Lower lobe of right lung (tissue), 2 donors: Measurements from ENCODE around the gene NFILZ. TPM values are rescaled to one million over a fixed set of nuclear protein-coding genes. Genes with fewer than 3 reads are reported as not detected.
"Not testable (repeated sequence)": the region's sequence is repeated elsewhere in the genome, so short reads cannot be mapped to it uniquely, and the experiment has no call there.

ENCODE experiments used
- ATAC-seq, 2 donors: fragments of 200-7000 bp; cut with Tn5 transposase; one replicate each; pipeline ENCODE4 v1.9.1; 2020 to 2022; ENCODE audit warnings: mild to moderate bottlenecking in 2 of 2, moderate library complexity in 2 of 2
- DNase-seq: peaks from one replicate; pipeline ENCODE4 v3.0.0-alpha.2; 2020
- H3K27ac ChIP-seq: fragments of 200-600 bp; one replicate; pipeline ENCODE4 v1.8.0; 2022
- H3K27me3 ChIP-seq: fragments of 200-600 bp; one replicate; pipeline ENCODE4 v1.8.0; 2022; ENCODE audit warnings: low read depth
- H3K36me3 ChIP-seq: fragments of 200-600 bp; one replicate; pipeline ENCODE4 v1.8.0; 2022; ENCODE audit warnings: mild to moderate bottlenecking
- H3K4me1 ChIP-seq: fragments of 200-600 bp; one replicate; pipeline ENCODE4 v1.8.0; 2022
- H3K4me3 ChIP-seq: fragments of 200-600 bp; one replicate; pipeline ENCODE4 v1.8.0; 2022; ENCODE audit warnings: mild to moderate bottlenecking
- H3K9me3 ChIP-seq: fragments of 200-600 bp; one replicate; pipeline ENCODE4 v1.8.0; 2022
- CTCF ChIP-seq: fragments of 200-600 bp; IDR thresholded peaks from one replicate; pipeline ENCODE4 v1.8.0; 2022; ENCODE audit warnings: antibody characterized with exemption, mild to moderate bottlenecking
- intact Hi-C: fragments of 100-400 bp; cut with DNase I; formaldehyde crosslinking; loops from one replicate; pipeline ENCODE4 v1.11.0; 2022
- total RNA-seq: library from RNA; stranded (reverse); fragmentation: NEBNext Ultra II Directional; extraction: Animal tissue kit (Norgen Biotek cat#: 25700); gene quantifications from one replicate; pipeline ENCODE4 v1.2.1, GENCODE V29; 2021
- donor health status: DM: no; HTN: yes; CAD: no; lungs with severe emphysema.

NFILZ gene
- total RNA-seq, 1 donor from 2014 or later = not detected

GRCh38 chr19:8631425-8631819 lies 989 bp downstream of the NFILZ start:
- no peak for TF ChIP-seq CTCF
- ATAC-seq = peak; percentile 42 to 77
- intact Hi-C loops = no loop called here
- H3K4me1 ChIP-seq = no peaks in the 10 kb centered on the region
- no peaks in the 10 kb centered on the region for H3K27me3 ChIP-seq
- H3K27ac ChIP-seq = peak overlapping the region; percentile 24
- no peak overlapping the region for H3K4me3 ChIP-seq
- H3K9me3 ChIP-seq = no peaks in the 10 kb centered on the region
- H3K36me3 ChIP-seq = no peaks in the 10 kb centered on the region
- no peak for DNase-seq

GRCh38 chr19:8635422-8635821 lies 5.0 kb downstream of the NFILZ start:
- Histone ChIP-seq H3K4me3 (no peak overlapping the region), H3K9me3 (no peaks in the 10 kb centered on the region), H3K27ac (no peak overlapping the region), H3K27me3 (no peaks in the 10 kb centered on the region), H3K36me3 (no peaks in the 10 kb centered on the region), H3K4me1 (peaks cover 10% of the 10 kb centered on the region)
- no peak for TF ChIP-seq CTCF
- no peak for ATAC-seq
- no peak for DNase-seq
- intact Hi-C loops = no loop called here

GRCh38 chr19:8637070-8637469 lies 6.6 kb downstream of the NFILZ start:
- ATAC-seq, intact Hi-C loops, H3K4me1 ChIP-seq, DNase-seq, H3K36me3 ChIP-seq, H3K27ac ChIP-seq, H3K27me3 ChIP-seq, H3K4me3 ChIP-seq, H3K9me3 ChIP-seq: not testable (repeated sequence)

- TF ChIP-seq CTCF = no peak
- H3K9me3 ChIP-seq = no peaks in the 10 kb centered on the region
- peak; percentile 46 to 59 for ATAC-seq
- no peak overlapping the region for H3K4me3 ChIP-seq
- H3K36me3 ChIP-seq = no peaks in the 10 kb centered on the region
- H3K27me3 ChIP-seq = no peaks in the 10 kb centered on the region
- peak; percentile 71 for DNase-seq
- peaks cover 10% of the 10 kb centered on the region for H3K4me1 ChIP-seq
- intact Hi-C loops = no loop called here
- H3K27ac ChIP-seq = no peak overlapping the region
Measured at GRCh38 chr19:8638078-8638619, 7.7 kb downstream of the NFILZ start.

- peaks cover 10% of the 10 kb centered on the region for H3K4me1 ChIP-seq
- intact Hi-C loops = no loop called here
- H3K36me3 ChIP-seq = no peaks in the 10 kb centered on the region
- TF ChIP-seq CTCF = no peak
- H3K27me3 ChIP-seq = no peaks in the 10 kb centered on the region
- ATAC-seq = no peak
- no peak for DNase-seq
- H3K27ac ChIP-seq = peak overlapping the region; percentile 20
- no peaks in the 10 kb centered on the region for H3K9me3 ChIP-seq
- H3K4me3 ChIP-seq = no peak overlapping the region
Measured at GRCh38 chr19:8639821-8640401, 9.5 kb downstream of the NFILZ start.

GRCh38 chr19:8640402-8641004 lies 10.1 kb downstream of the NFILZ start:
- ATAC-seq (peak; percentile 74 to 86), DNase-seq (peak; percentile 76)
- TF ChIP-seq CTCF = no peak
- Histone ChIP-seq H3K4me1 (peaks cover 10% of the 10 kb centered on the region), H3K4me3 (no peak overlapping the region), H3K9me3 (no peaks in the 10 kb centered on the region), H3K27me3 (no peaks in the 10 kb centered on the region), H3K36me3 (no peaks in the 10 kb centered on the region), H3K27ac (peak overlapping the region; percentile 20)
- intact Hi-C loops = no loop called here
